ENCODE measurements around the gene PLEKHG4B. TPM values are rescaled to one million over a fixed set of nuclear protein-coding genes. Genes with fewer than 3 reads are reported as not detected.

The PLEKHG4B gene
- total and polyA plus RNA-seq, 10 donors, result under 0.01 to 0.51 (median 0.20) TPM; not detected in 2

- WGBS, 5 donors, result 79 to 96% (median 91%) methylated on average over 2 of the region's 2 CpGs
- no peaks in the 10 kb centered on the region for H3K36me3 ChIP-seq
- intact Hi-C loops (cut with DNase I; ENCODE audit: low total_unique reads), result no loop called here
- no peak overlapping the region for H3K27ac ChIP-seq
- no peak for DNase-seq
- TF ChIP-seq CTCF (IDR thresholded peaks at IDR 0.05 in 8 of 11, conservative IDR thresholded peaks at IDR 0.05 in 3 of 11) (no peak), POLR2A (IDR thresholded peaks at IDR 0.05) (no peak), POLR2AphosphoS5 (IDR thresholded peaks at IDR 0.05) (no peak)
- H3K9me3 ChIP-seq, result peaks cover 0 to 33% (median 23%) of the 10 kb centered on the region in 8 donors
- H3K4me3 ChIP-seq, result no peak overlapping the region
- H3K4me1 ChIP-seq, result no peaks in the 10 kb centered on the region
- peaks cover 0 to 16% (median 0%) of the 10 kb centered on the region in 7 donors for H3K27me3 ChIP-seq (replicated peaks in 1 of 7)
Observed at GRCh38 chr5:128446-128845, 36.5 kb downstream of the PLEKHG4B start.

DNA sequence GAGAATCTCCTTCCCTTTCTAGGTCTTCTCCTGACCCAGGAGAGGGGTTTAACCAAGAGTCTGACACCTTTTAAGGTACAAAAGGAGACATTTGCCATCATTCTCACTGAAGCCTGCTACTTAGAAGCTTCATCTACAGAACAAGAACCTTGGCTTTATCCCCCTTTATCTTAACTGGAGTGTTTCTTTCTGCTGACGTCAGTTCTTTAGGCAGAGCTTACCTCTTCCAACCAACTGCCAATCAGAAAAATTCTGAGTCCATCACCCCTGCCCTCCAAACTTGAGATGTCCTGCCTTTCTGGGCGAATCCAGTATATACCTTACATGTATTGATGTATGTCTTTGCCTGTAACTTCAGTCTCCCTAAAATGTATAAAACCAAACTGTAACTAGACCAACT is 37.2 kb downstream of the PLEKHG4B start:
- no peak overlapping the region for H3K27ac ChIP-seq
- intact Hi-C loops (cut with DNase I; ENCODE audit: low total_unique reads), result no loop called here
- 70 to 89% (median 73%) methylated on average over 2 of the region's 2 CpGs for WGBS, 5 donors

DNA sequence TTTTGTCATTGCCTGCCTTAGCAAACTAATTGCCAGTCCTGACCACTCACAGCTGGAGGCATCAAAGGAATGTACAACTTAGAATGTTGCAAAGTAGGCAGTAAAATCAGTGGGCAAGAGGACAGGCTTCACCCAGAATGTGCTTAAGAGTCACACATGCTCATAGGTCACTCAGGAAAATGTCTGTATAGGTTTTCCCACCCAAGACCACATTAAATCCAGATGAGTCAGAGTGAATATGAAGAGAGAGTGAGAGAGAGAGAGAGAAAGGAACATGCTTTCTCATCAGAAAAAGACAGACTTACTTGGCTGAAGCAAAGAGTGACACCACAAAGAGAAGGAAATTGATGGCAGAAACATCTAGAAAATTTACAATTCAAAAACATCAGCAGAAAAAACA is 37.9 kb downstream of the PLEKHG4B start:
- Histone ChIP-seq H3K4me3 (no peak overlapping the region), H3K27ac (no peak overlapping the region), H3K36me3 (no peaks in the 10 kb centered on the region), H3K4me1 (no peaks in the 10 kb centered on the region), H3K9me3 (peaks cover 0 to 26% (median 22%) of the 10 kb centered on the region in 8 donors), H3K27me3 (replicated peaks in 1 of 7) (peaks cover 0 to 16% (median 0%) of the 10 kb centered on the region in 7 donors)
- DNase-seq, result no peak
- intact Hi-C loops (cut with DNase I; ENCODE audit: low total_unique reads), result no loop called here
- TF ChIP-seq POLR2AphosphoS5 (IDR thresholded peaks at IDR 0.05), result no peak
- TF ChIP-seq POLR2A (IDR thresholded peaks at IDR 0.05), result no peak
- TF ChIP-seq CTCF (IDR thresholded peaks at IDR 0.05 in 8 of 11, conservative IDR thresholded peaks at IDR 0.05 in 3 of 11), result no peak

More for the DNA sequence above, 37.2 kb downstream of the PLEKHG4B start:
- no peaks in the 10 kb centered on the region for H3K4me1 ChIP-seq
- peaks cover 0 to 30% (median 23%) of the 10 kb centered on the region in 8 donors for H3K9me3 ChIP-seq
- H3K4me3 ChIP-seq, result no peak overlapping the region
- no peak for TF ChIP-seq POLR2A (IDR thresholded peaks at IDR 0.05)
- H3K27me3 ChIP-seq (replicated peaks in 1 of 7), result peaks cover 0 to 16% (median 0%) of the 10 kb centered on the region in 7 donors
- DNase-seq, result no peak
- H3K36me3 ChIP-seq, result no peaks in the 10 kb centered on the region

DNA sequence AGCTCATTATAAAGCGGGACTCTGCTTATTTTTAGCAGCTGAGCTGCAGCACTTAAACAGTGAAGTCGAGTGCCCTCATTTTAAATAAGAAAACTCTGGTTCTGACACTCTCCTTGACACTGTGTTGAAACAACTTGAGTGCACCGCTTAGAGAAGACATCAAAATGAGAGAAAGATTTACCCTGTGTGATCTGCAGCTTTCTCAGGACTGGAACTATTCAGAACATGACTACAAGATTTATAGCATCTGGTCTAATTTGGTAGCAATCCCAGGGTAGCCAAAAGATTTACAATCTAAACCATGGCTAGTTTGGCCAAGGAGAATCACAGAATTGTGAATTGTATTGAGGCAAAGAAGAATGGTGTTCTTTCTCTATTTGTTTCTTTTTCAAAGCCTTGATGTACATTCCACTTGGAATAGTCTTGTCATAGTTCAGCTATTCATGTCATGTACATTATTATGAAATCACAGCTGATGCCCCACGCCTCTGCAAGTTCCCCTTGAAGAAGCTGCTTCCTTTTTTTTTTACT is 38.7 kb downstream of the PLEKHG4B start:
- intact Hi-C loops (cut with DNase I; ENCODE audit: low total_unique reads), result no loop called here
- 61 to 74% (median 67%) methylated on average over 4 of the region's 4 CpGs for WGBS, 5 donors
- H3K4me3 ChIP-seq, result no peak overlapping the region
- peaks cover 0 to 18% (median 14%) of the 10 kb centered on the region in 8 donors for H3K9me3 ChIP-seq
- no peaks in the 10 kb centered on the region for H3K4me1 ChIP-seq
- H3K36me3 ChIP-seq, result no peaks in the 10 kb centered on the region
- peaks cover 0 to 16% (median 0%) of the 10 kb centered on the region in 7 donors for H3K27me3 ChIP-seq (replicated peaks in 1 of 7)
- no peak overlapping the region for H3K27ac ChIP-seq
- DNase-seq, result no peak
- TF ChIP-seq POLR2A (IDR thresholded peaks at IDR 0.05) (no peak), POLR2AphosphoS5 (IDR thresholded peaks at IDR 0.05) (no peak), CTCF (IDR thresholded peaks at IDR 0.05 in 8 of 11, conservative IDR thresholded peaks at IDR 0.05 in 3 of 11) (no peak)

Data from spleen (tissue), 11 donors.